ENCODE results near the gene LIN54.

The LIN54 gene

DNA sequence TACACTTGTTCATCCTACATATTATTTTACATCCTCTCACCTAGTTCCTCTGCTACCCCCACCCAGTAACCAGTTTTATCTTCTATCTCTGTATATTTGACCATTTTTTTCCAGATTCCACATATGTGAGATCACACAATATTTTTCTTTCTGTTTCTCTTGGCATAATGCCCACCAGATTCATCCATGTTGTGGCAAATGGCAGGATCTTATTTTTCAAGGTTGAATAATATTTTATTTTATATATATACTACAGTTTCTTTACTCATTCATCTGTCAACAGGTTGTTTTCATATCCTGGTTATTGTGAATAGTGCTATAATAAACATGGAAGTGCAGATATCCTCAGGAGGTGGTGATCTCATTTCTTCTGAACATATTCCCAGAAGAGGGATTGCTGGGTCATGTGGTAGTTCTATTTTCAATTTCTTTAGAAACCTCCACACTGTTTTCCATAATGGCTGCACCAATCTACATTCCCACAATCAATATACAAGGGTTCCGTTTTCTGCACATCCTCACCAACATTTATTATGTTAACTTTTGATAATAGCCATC lies 61.9 kb downstream of the LIN54 start:
- no peak overlapping the region for H3K4me3 ChIP-seq (ENCODE audit: low read depth, low read length)
- TF ChIP-seq, protein P1, sequence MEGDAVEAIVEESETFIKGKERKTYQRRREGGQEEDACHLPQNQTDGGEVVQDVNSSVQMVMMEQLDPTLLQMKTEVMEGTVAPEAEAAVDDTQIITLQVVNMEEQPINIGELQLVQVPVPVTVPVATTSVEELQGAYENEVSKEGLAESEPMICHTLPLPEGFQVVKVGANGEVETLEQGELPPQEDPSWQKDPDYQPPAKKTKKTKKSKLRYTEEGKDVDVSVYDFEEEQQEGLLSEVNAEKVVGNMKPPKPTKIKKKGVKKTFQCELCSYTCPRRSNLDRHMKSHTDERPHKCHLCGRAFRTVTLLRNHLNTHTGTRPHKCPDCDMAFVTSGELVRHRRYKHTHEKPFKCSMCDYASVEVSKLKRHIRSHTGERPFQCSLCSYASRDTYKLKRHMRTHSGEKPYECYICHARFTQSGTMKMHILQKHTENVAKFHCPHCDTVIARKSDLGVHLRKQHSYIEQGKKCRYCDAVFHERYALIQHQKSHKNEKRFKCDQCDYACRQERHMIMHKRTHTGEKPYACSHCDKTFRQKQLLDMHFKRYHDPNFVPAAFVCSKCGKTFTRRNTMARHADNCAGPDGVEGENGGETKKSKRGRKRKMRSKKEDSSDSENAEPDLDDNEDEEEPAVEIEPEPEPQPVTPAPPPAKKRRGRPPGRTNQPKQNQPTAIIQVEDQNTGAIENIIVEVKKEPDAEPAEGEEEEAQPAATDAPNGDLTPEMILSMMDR (IDR thresholded peaks at IDR 0.05; ENCODE audit: low read depth, low read length) = no peak

GRCh38 chr4:82947498-82947897 lies 63.1 kb downstream of the LIN54 start:
- Histone ChIP-seq H3K4me3 (ENCODE audit: low read depth, low read length) (no peak overlapping the region), H3K9me3 (ENCODE audit: severe bottlenecking) (no peaks in the 10 kb centered on the region), H3K27me3 (ENCODE audit: insufficient read depth, low read depth, severe bottlenecking) (no peaks in the 10 kb centered on the region), H3K27ac (no peak overlapping the region), H3K36me3 (peaks cover 32% of the 10 kb centered on the region)
- TF ChIP-seq, protein P1 (IDR thresholded peaks at IDR 0.05; ENCODE audit: low read depth, low read length) = no peak
- no peak for DNase-seq

More for the DNA sequence above, 61.9 kb downstream of the LIN54 start:
- H3K9me3 ChIP-seq (ENCODE audit: severe bottlenecking) = no peaks in the 10 kb centered on the region
- H3K27ac ChIP-seq = no peak overlapping the region
- peaks cover 28% of the 10 kb centered on the region for H3K36me3 ChIP-seq
- no peaks in the 10 kb centered on the region for H3K27me3 ChIP-seq (ENCODE audit: insufficient read depth, low read depth, severe bottlenecking)
- DNase-seq = no peak

DNA sequence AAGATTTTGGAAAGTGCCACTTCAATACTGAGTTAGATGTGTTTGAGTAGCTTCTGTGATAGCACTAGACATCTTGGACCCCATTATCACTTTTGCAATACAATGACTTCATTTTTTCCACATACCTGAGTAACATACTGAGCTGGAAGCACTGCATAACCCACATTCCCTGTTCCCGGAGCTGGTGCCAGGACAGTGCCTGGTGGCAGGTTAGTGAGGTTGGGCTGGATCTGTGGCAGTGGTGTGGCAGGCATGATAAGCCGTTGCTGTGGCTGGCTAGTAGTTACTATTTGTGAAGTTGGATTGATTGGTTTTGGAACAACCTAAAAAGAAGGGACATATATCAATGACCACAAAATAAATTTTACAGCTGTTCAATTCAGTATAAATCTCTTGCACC lies 71.2 kb downstream of the LIN54 start:
- peaks cover 62% of the 10 kb centered on the region for H3K36me3 ChIP-seq
- no peak for DNase-seq
- no peak overlapping the region for H3K4me3 ChIP-seq (ENCODE audit: low read depth, low read length)
- TF ChIP-seq, protein P1 (IDR thresholded peaks at IDR 0.05; ENCODE audit: low read depth, low read length) = no peak
- no peak overlapping the region for H3K27ac ChIP-seq
- no peaks in the 10 kb centered on the region for H3K9me3 ChIP-seq (ENCODE audit: severe bottlenecking)
- no peaks in the 10 kb centered on the region for H3K27me3 ChIP-seq (ENCODE audit: insufficient read depth, low read depth, severe bottlenecking)

- Histone ChIP-seq H3K36me3 (peaks cover 61% of the 10 kb centered on the region), H3K27me3 (ENCODE audit: insufficient read depth, low read depth, severe bottlenecking) (no peaks in the 10 kb centered on the region), H3K4me3 (ENCODE audit: low read depth, low read length) (no peak overlapping the region), H3K27ac (no peak overlapping the region), H3K9me3 (ENCODE audit: severe bottlenecking) (no peaks in the 10 kb centered on the region)
- DNase-seq = no peak
- TF ChIP-seq, protein P1 (IDR thresholded peaks at IDR 0.05; ENCODE audit: low read depth, low read length) = no peak
Measured at GRCh38 chr4:82934441-82934840, 76.2 kb downstream of the LIN54 start.

- no peak for DNase-seq
- Histone ChIP-seq H3K9me3 (ENCODE audit: severe bottlenecking) (no peaks in the 10 kb centered on the region), H3K4me3 (ENCODE audit: low read depth, low read length) (no peak overlapping the region), H3K27ac (no peak overlapping the region), H3K27me3 (ENCODE audit: insufficient read depth, low read depth, severe bottlenecking) (no peaks in the 10 kb centered on the region), H3K36me3 (peaks cover 46% of the 10 kb centered on the region)
- TF ChIP-seq, protein P1 (IDR thresholded peaks at IDR 0.05; ENCODE audit: low read depth, low read length) = no peak
Measured at GRCh38 chr4:82930848-82931755, 79.5 kb downstream of the LIN54 start.
